Activated T-cell treated with anti-CD3 and anti-CD28 coated beads, Interleukin-2, amount 50 U/mL, for 72 hours (primary cell): ENCODE measurements around the gene ODAD4. TPM values are rescaled to one million over a fixed set of nuclear protein-coding genes. Genes with fewer than 3 reads are reported as not detected.
"Not testable (repeated sequence)": the region's sequence is repeated elsewhere in the genome, so short reads cannot be mapped to it uniquely, and the experiment has no call there.

Source experiments
- ATAC-seq, 2 donors: fragments of 150-1000 bp; cut with Tn5 transposase; replicated peaks in 1 of 2; 2 replicates each; pipeline ENCODE4 v1.10.0; 2021; ENCODE audit warnings: moderate library complexity in 2 of 2, mild to moderate bottlenecking in 1 of 2
- DNase-seq, 2 donors: peaks; one replicate each; pipeline ENCODE4 v3.0.0; 2021 to 2022; ENCODE audit warnings: mixed read lengths in 1 of 2
- H3K27ac Mint-ChIP-seq: one replicate; pipeline ENCODE4 v1.8.0; 2022; ENCODE audit warnings: mild to moderate bottlenecking, moderate library complexity, mixed read lengths
- H3K27me3 Mint-ChIP-seq: one replicate; pipeline ENCODE4 v1.8.0; 2022; ENCODE audit warnings: low read depth, mixed read lengths
- H3K36me3 Mint-ChIP-seq, 2 donors: one replicate each; pipeline ENCODE4 v1.8.0; 2022; ENCODE audit warnings: mixed read lengths in 2 of 2, mild to moderate bottlenecking in 1 of 2; ENCODE audit not compliant: insufficient read depth in 2 of 2
- H3K4me1 Mint-ChIP-seq: one replicate; pipeline ENCODE4 v1.8.0; 2022; ENCODE audit warnings: low read depth, mixed read lengths
- H3K4me3 Mint-ChIP-seq, 2 donors: one replicate each; pipeline ENCODE4 v1.8.0; 2022; ENCODE audit warnings: mild to moderate bottlenecking in 2 of 2, mixed read lengths in 2 of 2, moderate library complexity in 2 of 2
- H3K9me3 Mint-ChIP-seq, 2 donors: one replicate each; pipeline ENCODE4 v1.8.0; 2022; ENCODE audit warnings: mixed read lengths in 2 of 2
- total RNA-seq, 2 donors: library from RNA; stranded (reverse); gene quantifications; one replicate each; pipeline ENCODE4 v1.2.3, GENCODE V29; 2022

The ODAD4 gene
- total RNA-seq, 2 donors from 2014 or later, result 0.72 to 1.6 TPM

- not testable (repeated sequence) for H3K27ac Mint-ChIP-seq, H3K4me3 Mint-ChIP-seq, ATAC-seq, H3K9me3 Mint-ChIP-seq, H3K27me3 Mint-ChIP-seq, DNase-seq
- H3K4me1 Mint-ChIP-seq, result peaks cover 58% of the 10 kb centered on the region
- H3K36me3 Mint-ChIP-seq, result peaks cover 6 to 21% of the 10 kb centered on the region in 2 donors
Measured at GRCh38 chr17:42012363-42012762, 81.9 kb downstream of the ODAD4 start.

- peaks cover 67% of the 10 kb centered on the region for H3K4me1 Mint-ChIP-seq
- DNase-seq, H3K27ac Mint-ChIP-seq, H3K4me3 Mint-ChIP-seq, H3K27me3 Mint-ChIP-seq, ATAC-seq, H3K9me3 Mint-ChIP-seq: not testable (repeated sequence)
- H3K36me3 Mint-ChIP-seq, result peaks cover 6 to 21% of the 10 kb centered on the region in 2 donors
Measured at GRCh38 chr17:42013740-42014139, 83.3 kb downstream of the ODAD4 start.

Other genes starting within 250 kb of the ODAD4 start
- gene EIF1, start 241.7 kb upstream of the ODAD4 start, total RNA-seq, result 1,000 to 10,000 TPM; 2,404 to 2,458 TPM
- gene GAST, start 218.3 kb upstream of the ODAD4 start, total RNA-seq, result not detected
- gene HAP1, start 196.0 kb upstream of the ODAD4 start, total RNA-seq, result under 1 TPM; 0.17 to 0.21 TPM
- gene JUP, start 143.9 kb upstream of the ODAD4 start, total RNA-seq, result under 1 TPM; 0.86 to 0.99 TPM
- 1 to 10 TPM; 3.4 to 3.8 TPM for gene P3H4, start 118.7 kb upstream of the ODAD4 start, total RNA-seq
- gene FKBP10, start 117.6 kb upstream of the ODAD4 start, total RNA-seq, result 1 to 10 TPM; 3.2 TPM
- gene NT5C3B, start 94.4 kb upstream of the ODAD4 start, total RNA-seq, result 10 to 100 TPM; 34.9 to 49.5 TPM
- gene KLHL10, start 92.8 kb upstream of the ODAD4 start, total RNA-seq, result under 1 TPM in 1 of 2 donors, not detected in 1; 0.36 TPM
- 10 to 100 TPM; 17.6 to 24.4 TPM for gene KLHL11, start 65.2 kb upstream of the ODAD4 start, total RNA-seq
- 100 to 1,000 TPM; 124 to 129 TPM for gene ACLY, start 11.7 kb upstream of the ODAD4 start, total RNA-seq
- gene CNP, start 36.2 kb downstream of the ODAD4 start, total RNA-seq, result 10 to 100 TPM; 51.4 to 53.8 TPM
- 100 to 1,000 TPM; 106 to 117 TPM for gene DNAJC7, start 86.8 kb downstream of the ODAD4 start, total RNA-seq
- 10 to 100 TPM; 18.6 to 24.3 TPM for gene NKIRAS2, start 89.5 kb downstream of the ODAD4 start, total RNA-seq
- 1 to 10 TPM in 1 of 2 donors, under 1 TPM in 1; 0.86 to 1.3 TPM for gene C17orf113, start 120.0 kb downstream of the ODAD4 start, total RNA-seq
- 1 to 10 TPM; 1.1 to 1.6 TPM for gene ZNF385C, start 167.9 kb downstream of the ODAD4 start, total RNA-seq
- 10 to 100 TPM; 33.2 to 62.0 TPM for gene DHX58, start 182.1 kb downstream of the ODAD4 start, total RNA-seq
- 10 to 100 TPM; 33.3 to 41.4 TPM for gene KAT2A, start 190.8 kb downstream of the ODAD4 start, total RNA-seq
- under 1 TPM in 1 of 2 donors, not detected in 1; 0.28 TPM for gene HSPB9, start 192.2 kb downstream of the ODAD4 start, total RNA-seq
- 10 to 100 TPM; 35.1 to 44.1 TPM for gene RAB5C, start 224.4 kb downstream of the ODAD4 start, total RNA-seq